Fibroblast of skin of abdomen (primary cell): Measurements from ENCODE around the gene OTOP3.

ENCODE experiments used
- DNase-seq: peaks from one replicate; pipeline ENCODE4 v3.0.0-alpha.2; 2013

The OTOP3 gene

DNA sequence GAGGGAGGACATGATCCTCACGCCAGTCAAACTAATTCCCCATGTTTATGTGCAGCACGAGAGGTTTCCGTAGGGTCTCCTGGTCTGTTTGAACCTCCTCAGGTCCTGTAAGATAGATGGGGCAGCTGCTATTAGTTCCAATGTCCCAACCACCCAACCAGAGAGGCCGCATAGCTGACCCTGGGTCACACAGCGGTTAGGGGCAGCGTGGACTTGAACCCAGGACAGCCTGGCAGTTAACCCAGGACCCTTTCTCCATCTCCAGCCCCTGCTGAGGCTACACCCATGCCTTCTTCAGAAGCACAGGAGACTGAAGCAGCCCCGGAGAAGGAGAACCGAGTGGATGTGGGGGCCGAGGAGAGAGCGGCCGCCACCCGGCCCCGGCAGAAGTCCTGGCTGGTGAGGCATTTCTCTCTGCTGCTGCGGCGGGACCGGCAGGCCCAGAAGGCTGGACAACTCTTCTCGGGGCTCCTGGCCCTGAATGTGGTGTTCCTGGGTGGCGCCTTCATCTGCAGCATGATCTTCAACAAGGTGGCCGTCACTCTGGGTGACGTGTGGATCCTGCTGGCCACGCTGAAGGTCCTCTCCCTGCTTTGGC, 5.5 kb downstream of the OTOP3 start:
- no peak for DNase-seq

DNA sequence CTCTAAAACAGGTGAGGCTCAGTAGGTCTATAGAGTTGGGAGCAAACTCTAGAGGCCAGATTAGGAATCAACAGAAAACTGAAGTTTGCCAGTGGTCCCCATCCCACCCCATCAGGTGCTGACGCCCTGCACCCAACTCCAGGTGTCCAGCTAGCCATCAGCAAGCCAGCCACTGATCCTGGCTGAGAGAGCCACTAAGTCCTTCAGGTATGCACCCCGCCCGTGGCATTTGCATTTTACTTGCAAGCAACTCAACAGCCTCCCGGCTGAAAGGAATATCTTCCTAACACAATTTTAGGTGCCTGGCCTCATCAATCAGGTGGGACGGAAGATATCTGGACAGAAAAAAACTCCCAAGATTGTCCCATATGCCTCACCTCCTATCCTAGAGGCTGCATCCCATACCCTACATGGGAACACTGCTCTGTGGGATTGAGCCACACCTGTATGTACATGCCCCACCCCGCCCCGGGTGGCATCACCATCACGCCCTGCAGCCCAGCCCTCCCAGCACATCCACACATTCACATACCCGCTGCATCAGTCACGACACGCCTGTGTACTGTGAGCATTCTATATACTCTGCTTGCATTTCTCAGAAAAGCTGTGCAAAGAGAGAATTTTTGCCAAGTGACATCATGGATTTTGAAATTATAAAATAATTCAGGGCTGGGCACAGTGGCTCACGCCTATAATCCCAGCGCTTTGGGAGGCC, 8.3 kb downstream of the OTOP3 start:
- no peak for DNase-seq

DNA sequence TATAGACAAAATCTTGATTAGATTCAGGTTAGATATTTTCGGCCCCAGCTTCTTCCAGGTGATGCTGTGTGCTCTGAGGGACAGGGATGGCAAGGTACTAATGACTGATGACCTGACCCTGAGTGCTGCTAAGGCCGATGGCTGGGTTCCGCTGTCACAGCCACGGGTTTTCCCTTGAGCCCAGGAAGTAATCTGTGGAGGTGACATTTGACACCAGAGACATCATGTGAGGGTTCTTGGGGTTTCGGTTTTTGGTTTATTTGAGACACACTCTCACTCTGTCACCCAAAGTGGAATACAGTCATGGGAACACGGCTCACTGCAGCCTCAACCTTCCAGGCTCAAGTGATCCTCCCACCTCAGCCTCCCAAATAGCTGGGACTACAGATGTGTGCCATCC, 9.8 kb downstream of the OTOP3 start:
- no peak for DNase-seq

DNA sequence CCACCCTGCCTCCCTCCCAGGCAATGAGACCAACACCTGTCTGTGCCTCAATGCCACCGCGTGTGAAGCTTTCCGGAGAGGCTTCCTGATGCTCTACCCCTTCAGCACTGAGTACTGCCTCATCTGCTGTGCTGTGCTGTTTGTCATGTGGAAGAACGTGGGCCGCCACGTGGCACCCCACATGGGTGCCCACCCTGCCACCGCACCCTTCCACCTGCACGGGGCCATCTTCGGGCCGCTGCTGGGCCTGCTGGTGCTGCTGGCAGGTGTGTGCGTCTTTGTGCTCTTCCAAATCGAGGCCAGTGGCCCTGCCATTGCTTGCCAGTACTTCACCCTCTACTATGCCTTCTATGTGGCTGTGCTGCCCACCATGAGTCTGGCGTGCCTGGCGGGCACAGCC, 10.9 kb downstream of the OTOP3 start:
- DNase-seq, result no peak

DNA sequence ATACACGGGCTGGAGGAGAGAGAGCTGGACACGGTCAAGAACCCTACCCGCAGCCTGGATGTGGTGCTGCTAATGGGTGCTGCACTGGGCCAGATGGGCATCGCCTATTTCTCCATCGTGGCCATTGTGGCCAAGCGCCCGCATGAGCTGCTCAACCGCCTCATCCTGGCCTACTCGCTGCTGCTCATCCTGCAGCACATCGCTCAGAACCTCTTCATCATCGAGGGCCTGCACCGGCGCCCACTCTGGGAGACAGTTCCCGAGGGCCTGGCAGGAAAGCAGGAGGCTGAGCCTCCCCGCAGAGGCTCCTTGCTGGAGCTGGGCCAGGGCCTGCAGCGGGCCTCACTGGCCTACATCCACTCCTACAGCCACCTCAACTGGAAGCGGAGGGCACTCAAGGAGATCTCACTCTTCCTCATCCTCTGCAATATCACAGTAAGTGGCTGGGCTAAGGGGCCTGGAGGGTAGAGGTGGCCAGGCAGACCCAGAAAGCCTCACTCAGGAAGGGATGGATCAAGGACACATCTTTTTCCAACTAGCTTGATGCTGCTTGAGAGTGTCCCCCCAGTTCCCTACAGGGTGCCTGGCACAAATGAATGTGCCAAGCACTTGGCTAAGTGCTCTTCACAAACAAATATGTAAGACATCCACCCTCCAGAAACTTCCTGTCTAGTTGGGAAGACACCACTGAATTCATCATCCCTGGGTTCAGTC, 11.5 kb downstream of the OTOP3 start:
- DNase-seq, result no peak

DNA sequence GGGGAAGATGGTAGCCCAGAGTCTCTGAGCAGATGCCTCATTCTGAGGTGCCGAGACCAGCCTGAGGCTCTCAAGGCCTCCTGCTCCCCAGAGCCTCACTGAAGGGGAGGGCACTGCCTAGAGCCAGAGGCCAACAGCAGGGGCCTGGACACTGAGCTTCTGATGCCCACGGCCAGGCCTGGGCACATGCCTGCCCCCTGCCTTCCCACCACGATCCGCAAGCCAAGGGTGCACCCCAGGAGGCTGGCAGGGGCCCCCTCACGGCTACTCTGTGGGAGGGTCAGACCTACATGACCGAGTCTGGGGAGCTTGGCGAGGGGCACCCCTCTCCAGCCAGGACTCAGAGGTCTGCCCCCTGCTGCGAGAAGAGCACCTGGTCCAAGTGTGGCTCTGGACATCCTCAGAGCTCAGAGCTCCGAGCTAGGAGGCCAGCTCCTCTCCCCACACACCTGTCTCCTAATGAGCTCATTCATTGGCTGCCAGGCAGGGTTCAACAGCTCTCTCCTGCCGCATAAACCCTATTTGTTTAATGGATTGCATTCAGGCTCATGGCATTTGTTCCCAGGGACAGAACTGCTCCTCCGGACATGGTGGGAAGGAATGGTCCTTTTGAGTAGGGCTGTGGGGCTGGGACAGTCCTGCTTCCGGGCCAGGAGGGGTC, 13.9 kb downstream of the OTOP3 start:
- DNase-seq, result no peak

DNA sequence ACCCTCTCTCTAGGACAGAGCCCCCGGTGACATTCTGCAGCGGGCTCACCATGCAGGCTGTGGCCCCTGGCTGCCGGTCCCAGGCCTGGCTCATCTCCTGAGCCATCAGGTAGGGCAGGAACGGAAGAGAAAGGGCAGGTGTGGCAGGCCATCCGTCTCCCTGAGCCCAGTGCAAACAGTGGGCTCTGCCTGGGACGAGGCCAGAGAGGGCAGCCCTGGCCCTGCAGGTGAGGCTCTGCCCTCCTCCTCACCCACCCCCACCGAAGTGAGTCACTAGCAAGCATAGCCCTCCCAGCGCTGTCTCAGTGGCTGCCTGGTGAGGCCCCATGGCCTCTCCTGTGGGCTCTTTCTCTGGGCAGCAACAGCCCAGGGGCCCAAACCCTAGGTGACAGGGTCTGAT, 14.5 kb downstream of the OTOP3 start:
- no peak for DNase-seq

DNA sequence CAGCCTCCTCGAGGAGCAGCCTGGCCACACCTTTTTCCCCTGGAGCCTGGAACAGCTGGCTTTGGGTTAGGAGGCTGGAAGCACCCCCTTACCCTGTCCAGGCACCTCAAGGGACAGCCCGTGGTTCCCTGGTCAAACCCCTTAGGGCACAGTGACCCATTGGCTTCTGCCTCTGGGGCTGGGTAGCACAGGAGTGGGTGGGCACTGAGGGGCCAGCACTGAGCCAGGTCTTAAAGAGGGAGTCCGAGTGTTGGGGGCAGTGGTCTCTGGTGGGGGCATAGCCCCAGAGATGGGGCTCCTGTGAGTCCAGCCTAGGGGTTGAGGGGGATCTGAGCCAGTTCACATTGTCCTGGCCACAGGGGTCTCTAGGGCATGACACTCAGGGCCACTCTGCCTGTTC, 15.4 kb downstream of the OTOP3 start:
- no peak for DNase-seq

DNA sequence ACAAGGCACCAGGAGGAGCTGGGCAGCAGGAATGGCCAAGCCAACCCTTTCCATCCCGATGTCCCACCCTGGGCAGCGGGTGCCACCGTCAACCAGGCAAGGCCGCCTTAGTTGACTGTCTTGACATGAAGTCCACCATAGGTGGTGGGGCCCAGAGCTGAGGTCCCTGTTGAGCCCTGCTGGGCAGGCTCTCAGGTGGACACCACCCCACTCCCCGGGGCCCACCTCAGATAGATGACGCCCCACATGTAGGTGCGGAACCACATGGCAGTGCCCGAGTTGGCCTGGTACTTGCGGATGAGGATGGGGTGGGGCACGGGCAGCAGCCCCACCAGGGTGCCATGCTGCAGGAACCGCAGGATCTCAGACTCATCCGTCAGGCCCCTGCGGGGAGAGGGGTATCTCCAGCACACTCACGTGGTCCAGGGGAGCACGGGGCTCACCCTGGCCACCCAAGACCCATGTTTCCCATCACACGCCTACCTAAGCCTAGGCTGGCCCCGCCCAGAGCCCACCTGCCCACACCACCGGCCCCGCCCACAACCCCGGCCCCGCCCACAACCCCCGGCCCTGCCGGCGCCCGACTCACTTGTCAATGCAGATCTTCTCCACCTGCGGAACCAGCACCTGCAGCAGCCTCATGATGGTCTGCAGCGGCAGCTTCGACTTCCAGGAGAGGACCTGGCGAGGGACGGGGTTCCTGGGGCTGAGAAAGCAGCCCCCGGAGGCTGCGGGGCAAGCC, 16.2 kb downstream of the OTOP3 start:
- DNase-seq, result no peak

DNA sequence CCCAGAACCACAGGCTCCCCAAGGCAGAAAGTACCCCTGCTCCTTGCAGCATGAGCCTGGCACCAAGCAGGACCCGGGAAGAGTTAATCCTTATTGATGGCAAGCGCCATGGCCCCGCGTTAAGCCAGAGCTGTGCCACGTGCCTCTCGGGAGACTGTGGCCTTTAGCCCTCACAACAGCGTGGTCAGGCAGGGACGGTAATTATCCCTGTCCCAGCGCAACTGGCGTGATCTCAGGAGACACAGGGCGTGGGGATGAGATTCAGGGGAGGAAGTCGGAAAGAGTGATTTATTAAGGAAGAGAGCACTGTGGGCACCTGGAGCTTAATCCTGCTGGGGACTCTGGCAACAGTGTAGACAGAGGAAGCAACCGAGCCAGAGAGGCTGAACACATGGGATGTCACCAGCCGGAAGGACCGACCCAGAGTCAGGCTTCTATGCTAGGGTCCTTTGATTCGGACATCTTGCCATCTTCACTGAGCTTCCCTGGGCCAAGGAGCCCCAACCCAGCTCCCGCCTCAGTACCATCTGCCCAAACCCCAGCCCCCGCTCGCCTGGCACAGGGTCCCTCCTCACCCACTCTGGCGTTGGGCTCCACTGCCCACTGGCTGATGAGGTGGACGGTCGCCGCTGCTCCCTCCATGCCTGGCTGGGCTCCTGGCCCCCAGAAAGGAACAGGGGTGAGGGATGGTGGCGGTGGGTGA, 16.9 kb downstream of the OTOP3 start:
- DNase-seq, result no peak

DNA sequence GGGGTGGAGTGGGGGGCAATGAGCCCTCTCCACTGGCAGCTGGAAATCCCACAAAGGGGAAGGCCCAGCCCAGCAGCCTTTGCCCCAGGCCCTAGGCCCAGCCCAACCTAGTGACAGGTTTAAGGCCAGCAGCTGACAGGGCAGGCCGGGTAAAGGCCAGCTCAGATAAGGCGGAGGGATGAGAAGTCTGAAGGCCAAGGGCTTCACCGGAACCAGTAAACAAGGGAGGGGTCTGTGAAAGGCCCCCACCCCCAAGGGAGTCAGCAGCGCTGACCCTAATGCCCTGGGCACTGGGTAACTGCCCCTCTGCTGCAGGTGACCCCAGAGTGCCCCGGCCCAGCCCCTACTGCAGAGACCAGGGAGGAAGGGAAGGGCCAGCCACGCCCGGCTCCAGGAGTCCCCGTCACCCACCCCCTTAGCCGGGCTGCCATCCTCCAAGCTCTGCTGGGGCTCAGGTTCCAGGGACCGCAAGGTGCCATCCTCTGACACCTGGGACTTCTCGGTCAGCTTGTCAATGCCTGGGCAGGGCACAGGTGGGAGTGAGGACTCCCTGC, 17.5 kb downstream of the OTOP3 start:
- DNase-seq, result no peak

DNA sequence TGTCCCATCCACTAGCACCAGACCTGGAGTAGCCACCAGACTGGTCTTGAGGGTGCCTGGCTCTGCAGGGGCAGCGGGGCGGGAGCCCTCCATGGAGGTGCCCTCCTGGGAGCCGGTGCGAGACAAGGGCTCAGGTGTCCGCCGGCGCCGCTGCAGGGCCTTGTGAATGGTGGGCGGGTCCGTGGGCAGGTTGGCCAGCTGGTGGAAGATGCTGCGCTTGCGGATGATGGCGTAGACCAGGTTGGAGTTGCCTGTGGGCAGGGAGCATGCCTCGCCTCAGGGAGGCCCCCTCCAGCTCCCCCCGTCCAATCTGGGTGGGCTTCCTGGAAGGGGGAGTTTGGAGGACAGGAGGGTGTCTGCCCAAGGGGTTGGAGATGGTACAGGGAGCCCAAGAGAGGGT, 18.4 kb downstream of the OTOP3 start:
- no peak for DNase-seq

DNA sequence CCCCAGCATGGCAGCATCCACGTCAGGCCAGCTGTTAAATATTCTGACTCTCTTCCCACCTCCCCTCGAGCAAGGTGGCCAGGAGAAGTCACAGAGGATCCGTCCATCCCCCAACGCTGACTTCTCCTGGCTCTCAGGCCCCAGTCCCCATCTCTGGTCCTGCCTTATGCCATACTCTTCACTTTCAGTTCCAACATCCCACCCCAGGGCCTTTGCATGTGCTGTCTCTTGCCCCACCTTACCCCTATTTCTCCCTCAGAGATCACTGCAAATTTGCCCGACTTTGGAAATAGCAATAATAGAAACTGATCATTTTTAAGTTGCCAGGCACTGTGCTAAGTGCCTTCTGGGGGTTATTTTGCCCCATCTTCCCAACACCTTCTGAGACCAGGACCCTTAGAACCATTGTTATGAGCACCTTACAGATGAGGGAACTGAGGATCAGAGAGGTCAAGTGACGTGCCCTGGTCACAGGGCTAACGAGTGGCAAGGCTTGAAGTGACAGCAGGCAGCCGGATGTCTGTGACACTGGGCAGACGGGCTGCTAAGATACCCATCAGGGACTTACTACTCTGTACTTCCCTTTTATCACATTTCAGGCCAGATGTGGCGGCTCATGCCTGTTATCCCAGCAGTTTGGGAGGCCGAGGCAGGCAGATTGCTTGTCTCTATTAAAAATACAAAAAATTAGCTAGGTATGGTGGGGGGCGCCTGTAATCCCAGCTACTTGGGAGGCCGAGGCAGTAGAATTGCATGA, 19.1 kb downstream of the OTOP3 start:
- DNase-seq, result no peak

DNA sequence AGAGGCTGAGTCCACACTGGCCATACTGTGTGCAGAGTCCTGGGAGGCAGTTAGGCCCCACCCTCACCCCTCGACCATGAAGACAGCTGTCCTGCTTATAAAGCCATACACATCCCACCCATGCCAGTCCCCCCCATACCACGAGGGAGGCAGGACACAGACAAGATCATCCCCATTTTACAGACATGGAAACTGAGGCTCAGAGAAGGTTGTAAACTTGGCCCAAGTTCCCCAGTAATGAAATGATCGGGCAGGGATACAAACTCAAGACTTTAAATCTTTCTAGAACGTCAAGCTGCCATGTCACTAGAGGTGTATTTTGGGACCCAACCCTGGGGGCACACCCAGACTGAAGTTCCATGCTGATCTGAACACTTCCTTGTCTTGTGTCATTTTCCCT, 20.4 kb downstream of the OTOP3 start:
- DNase-seq, result no peak

DNA sequence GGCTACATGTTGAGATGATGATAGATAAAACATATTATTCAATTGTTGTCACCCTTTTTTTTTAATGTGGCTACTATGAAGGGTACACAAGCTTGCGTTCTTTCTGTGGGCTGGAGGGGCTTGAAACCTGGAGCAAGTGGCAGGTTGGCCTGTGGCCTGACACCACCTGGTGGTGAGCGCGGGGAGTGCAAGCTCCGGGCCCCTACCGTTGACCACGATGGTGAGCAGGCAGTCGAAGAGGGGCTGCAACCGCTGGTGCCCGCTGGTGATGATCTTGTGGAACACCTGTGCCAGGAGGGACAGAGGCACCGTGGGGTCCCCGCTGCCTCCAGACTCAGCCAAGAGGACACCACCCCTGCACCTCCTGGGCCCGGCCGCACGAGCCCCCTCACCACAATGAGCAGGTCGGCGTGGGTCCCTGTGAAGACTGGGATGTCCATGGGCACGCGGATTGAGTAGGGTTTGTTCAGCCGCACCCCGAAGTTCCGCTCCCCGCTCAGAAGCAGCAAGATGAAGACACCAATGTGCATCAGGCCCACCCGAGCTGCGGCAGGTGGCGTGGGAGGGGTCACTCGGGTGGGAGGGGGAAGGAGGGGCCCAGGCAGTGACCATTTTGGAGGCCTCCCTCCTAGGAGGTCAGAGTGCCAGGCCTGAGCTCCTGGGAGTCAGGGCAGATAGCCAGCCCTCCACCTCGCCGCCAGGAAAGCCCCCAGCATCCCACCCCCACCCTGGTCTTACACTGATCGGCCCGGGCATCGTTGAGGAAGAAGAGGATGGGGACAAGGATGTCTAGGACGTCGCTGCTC, 22.4 kb downstream of the OTOP3 start:
- DNase-seq, result peak; percentile 33

DNA sequence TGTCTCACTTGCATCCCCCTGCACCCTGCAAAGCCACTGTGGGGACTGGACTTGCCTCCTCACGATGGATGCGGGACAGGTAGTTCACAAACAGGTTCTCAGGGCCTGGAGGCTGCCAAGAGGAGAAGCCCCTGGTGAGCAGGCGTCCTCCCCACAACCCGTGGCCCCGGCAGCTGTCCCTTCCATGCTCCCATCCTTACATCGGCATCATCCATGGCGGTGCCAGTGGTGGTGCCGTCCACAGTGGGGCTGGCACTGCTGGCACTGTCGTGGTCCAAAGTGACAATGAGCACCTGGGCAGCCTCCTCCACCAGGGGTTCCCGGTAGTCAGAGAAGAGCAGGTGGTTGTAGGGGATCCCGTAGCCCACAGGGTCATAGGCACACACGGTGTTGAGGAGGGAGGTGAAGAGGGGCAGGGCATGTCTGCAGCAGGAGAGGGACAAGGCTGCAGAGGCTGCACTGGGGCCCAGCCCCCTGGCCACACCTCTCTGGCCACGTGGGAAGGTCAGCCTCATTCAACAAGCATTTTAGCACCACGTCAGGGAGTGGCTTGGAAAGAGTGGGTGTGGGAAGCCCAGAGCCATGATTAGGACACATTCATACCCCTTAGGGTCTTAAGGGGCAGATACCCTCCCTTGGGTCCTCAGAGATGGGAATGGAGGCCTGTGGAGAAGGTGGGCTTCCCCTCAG, 24.3 kb downstream of the OTOP3 start:
- no peak for DNase-seq

DNA sequence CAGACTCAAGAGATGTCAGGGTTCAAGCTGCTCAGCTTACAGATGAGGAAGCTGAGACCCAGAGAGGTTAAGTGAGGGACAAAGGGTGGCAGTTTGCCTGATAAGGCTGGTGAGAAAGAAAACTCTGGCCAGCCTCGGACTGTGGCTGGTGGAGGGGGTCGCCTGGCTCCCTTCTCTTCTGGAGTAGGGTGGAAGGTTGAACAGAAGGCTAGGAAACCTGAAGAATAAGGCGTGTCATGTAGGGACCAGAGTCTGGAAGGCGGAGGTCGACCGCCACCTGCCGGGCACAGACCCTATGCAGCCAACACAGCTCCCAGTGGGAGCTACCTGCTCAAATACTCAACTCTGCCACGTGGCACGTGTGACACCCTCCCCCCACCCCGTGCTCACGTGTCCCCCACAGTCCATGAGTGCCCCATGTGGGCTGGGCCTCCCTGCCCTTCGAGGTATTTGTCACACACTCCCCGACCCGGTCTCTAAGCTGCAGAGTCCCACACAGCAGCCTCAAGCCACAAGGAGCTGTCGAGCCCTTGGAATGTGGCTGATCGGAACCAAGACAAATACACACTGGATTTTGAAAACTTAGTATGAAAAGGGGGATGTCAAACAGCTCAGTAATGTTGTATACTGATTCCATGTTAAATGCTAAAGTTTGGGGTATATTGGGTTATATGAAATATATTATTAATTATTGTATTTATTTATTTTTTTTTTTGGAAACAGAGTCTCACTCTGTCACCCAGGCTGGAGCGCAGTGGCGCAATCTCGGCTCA, 25.1 kb downstream of the OTOP3 start:
- peak; percentile 28 for DNase-seq

DNA sequence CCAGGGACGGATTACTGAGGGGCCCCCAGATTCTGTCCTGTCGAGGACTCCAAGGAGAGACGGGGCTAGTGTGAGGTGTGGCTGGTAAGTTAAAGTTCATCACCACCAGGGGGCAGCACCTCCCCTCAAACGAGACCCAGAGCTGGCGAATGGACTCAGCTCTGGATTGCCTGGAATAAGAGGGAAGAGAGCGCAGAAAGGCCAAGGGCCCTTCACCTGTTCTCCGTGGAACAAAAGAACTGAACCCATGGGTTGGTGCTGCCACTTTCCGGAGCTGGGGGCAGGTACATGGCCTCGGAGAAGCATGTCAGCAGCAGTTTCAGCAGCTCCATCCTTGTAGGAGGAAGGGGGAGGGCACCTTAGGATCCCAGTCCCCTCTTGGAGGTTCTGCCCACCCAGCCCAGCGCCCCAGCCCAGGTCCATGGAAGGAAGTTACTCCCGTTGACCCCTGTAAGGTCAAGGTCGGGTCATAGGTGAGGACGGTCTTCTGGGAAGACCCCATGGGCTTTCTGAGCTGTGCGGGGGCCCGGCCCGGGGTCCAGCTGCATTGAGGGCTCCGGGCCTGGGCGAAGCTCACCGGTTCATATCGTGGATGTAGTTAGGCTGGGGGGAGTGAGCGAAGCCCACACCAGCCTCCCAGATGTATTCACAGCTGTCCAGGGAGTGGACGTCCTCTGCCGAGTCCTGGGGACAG, 26.1 kb downstream of the OTOP3 start:
- DNase-seq, result peak; percentile 79
